HCT116 (cell line): ENCODE data around the gene ZNF214. TPM values are rescaled to one million over a fixed set of nuclear protein-coding genes. Genes with fewer than 3 reads are reported as not detected.

Source experiments
- ATAC-seq: fragments of 200-7000 bp; cut with Tn5 transposase; 2 replicates; pipeline ENCODE4 v1.9.1; 2020; ENCODE audit warnings: mild to moderate bottlenecking, moderate library complexity
- BruUV-seq: library from RNA; stranded (reverse); fragments of 400-500 nt; replicated peaks from 2 replicates; lab custom pipeline; 2021; lab: Mats Ljungman, UMichigan
- CTCF ChIA-PET: fragments of 300-600 bp; sonication (Branson Sonifier 250); formaldehyde crosslinking; loops from one replicate; lab custom pipeline; 2021; ENCODE audit warnings: antibody characterized with exemption; lab: Charles Lee
- POLR2A ChIA-PET: fragments of 300-600, 350-600 bp; sonication (Branson Sonifier 250); formaldehyde crosslinking; loops from one replicate; lab custom pipeline; 2021; ENCODE audit warnings: antibody characterized with exemption; lab: Charles Lee
- RAD21 ChIA-PET, 2 experiments: fragments of 300-600 bp; sonication (Branson Sonifier 250); formaldehyde crosslinking; loops; one replicate each; lab custom pipeline; 2023; ENCODE audit warnings: low total read pairs in 2 of 2; ENCODE audit not compliant: uncharacterized antibody in 2 of 2, unreplicated experiment in 2 of 2, low non-redundant PET in 1 of 2; lab: Charles Lee
- DNase-seq: peaks from one replicate; pipeline ENCODE4 v3.0.0-alpha.2; 2010; ENCODE audit warnings: low read depth, low spot score
- H2AFZ ChIP-seq: fragments of 200-600 bp; shearing (Covaris generic), sonication (generic); 2 replicates; pipeline ENCODE4 v1.6.1; 2017; ENCODE audit warnings: low read depth, mixed run types, mixed read lengths, antibody characterized with exemption, low read length; ENCODE audit not compliant: poor library complexity, severe bottlenecking
- H3K27ac ChIP-seq: 2 replicates; pipeline ENCODE4 v1.5.1; 2012; ENCODE audit warnings: low read depth, low read length
- H3K27me3 ChIP-seq: fragments of 200-600 bp; sonication (generic); 2 replicates; pipeline ENCODE4 v1.6.1; 2016; ENCODE audit warnings: mixed run types, low read length, mixed read lengths; ENCODE audit not compliant: insufficient read depth
- H3K36me3 ChIP-seq, 2 experiments: fragments of 200-500 bp in 1 of 2; fragments of 200-600 bp in 1 of 2; sonication (Bioruptor generic) in 1 of 2; sonication (generic) in 1 of 2; 2 replicates each; pipeline versions ENCODE4 v1.5.1 to v1.6.1; 2014 to 2016; ENCODE audit warnings: low read length in 2 of 2, inconsistent platforms in 1 of 2, mixed read lengths in 1 of 2, mixed run types in 1 of 2; ENCODE audit not compliant: insufficient read depth in 2 of 2, control insufficient read depth in 1 of 2
- H3K4me1 ChIP-seq, 2 experiments: fragments of 200-600 bp in 1 of 2; sonication (generic) in 1 of 2; 2 replicates each; pipeline versions ENCODE4 v1.5.1 to v1.6.1; 2012 to 2017; ENCODE audit warnings: low read length in 2 of 2, inconsistent platforms in 1 of 2, mild to moderate bottlenecking in 1 of 2, mixed read lengths in 1 of 2, mixed run types in 1 of 2, moderate library complexity in 1 of 2; ENCODE audit not compliant: insufficient read depth in 2 of 2, control insufficient read depth in 1 of 2
- H3K4me2 ChIP-seq: fragments of 200-600 bp; sonication (generic); 2 replicates; pipeline ENCODE4 v1.6.1; 2017; ENCODE audit warnings: mixed run types, low read length, mixed read lengths
- H3K4me3 ChIP-seq, 2 experiments: fragments of 200-600 bp in 1 of 2; sonication (generic) in 1 of 2; replicated peaks in 1 of 2; 2 replicates each; pipeline ENCODE4 v1.5.1; 2011 to 2016; ENCODE audit warnings: low read length in 2 of 2, control low read depth in 1 of 2, low read depth in 1 of 2, mild to moderate bottlenecking in 1 of 2, mixed read lengths in 1 of 2, mixed run types in 1 of 2
- H3K79me2 ChIP-seq: fragments of 200-600 bp; sonication (generic); 2 replicates; pipeline ENCODE4 v1.6.1; 2017; ENCODE audit warnings: mild to moderate bottlenecking, mixed run types, low read length, moderate library complexity, mixed read lengths; ENCODE audit not compliant: insufficient read depth
- H3K9ac ChIP-seq: fragments of 200-600 bp; sonication (generic); 2 replicates; pipeline ENCODE4 v1.6.1; 2016; ENCODE audit warnings: low read length, mixed read lengths
- H3K9me2 ChIP-seq: fragments of 200-600 bp; sonication (generic), shearing (Covaris generic); 2 replicates; pipeline ENCODE4 v1.6.1; 2017; ENCODE audit warnings: mixed run types, mild to moderate bottlenecking, moderate library complexity; ENCODE audit not compliant: insufficient read depth
- H3K9me3 ChIP-seq, 2 experiments: fragments of 200-500 bp in 1 of 2; fragments of 200-600 bp in 1 of 2; sonication (Bioruptor generic) in 1 of 2; sonication (generic) in 1 of 2; 2 replicates each; pipeline ENCODE4 v1.6.1; 2014 to 2017; ENCODE audit warnings: low read length in 2 of 2, mixed read lengths in 2 of 2, inconsistent platforms in 1 of 2, low read depth in 1 of 2, mild to moderate bottlenecking in 1 of 2, mixed run types in 1 of 2, moderate library complexity in 1 of 2; ENCODE audit not compliant: control insufficient read depth in 1 of 2, insufficient read depth in 1 of 2
- H4K20me1 ChIP-seq: fragments of 200-600 bp; sonication (generic), shearing (Covaris generic); 2 replicates; pipeline ENCODE4 v1.6.1; 2017; ENCODE audit warnings: mixed run types, mild to moderate bottlenecking, moderate library complexity; ENCODE audit not compliant: insufficient read depth
- CEBPB ChIP-seq: IDR thresholded peaks from 2 replicates; pipeline ENCODE4 v1.6.1; 2012; ENCODE audit warnings: low read depth
- EZH2 ChIP-seq: fragments of 200-600 bp; sonication (generic); IDR thresholded peaks from 2 replicates; pipeline ENCODE4 v1.6.1; 2017; ENCODE audit warnings: antibody characterized with exemption, mixed run types
- FOSL1 ChIP-seq: IDR thresholded peaks from 2 replicates; pipeline ENCODE4 v1.6.1; 2012; ENCODE audit warnings: low read depth
- JUND ChIP-seq: IDR thresholded peaks from 2 replicates; pipeline ENCODE4 v1.6.1; 2012
- POLR2A ChIP-seq: IDR thresholded peaks from 2 replicates; pipeline ENCODE4 v1.7.0; 2011; ENCODE audit warnings: borderline replicate concordance; ENCODE audit not compliant: insufficient read depth, insufficient read length; ENCODE audit errors: extremely low read depth
- POLR2AphosphoS5 ChIP-seq: IDR thresholded peaks from 2 replicates; pipeline ENCODE4 v1.6.1; 2011; ENCODE audit warnings: mild to moderate bottlenecking, low read depth, low read length, moderate library complexity
- RAD21 ChIP-seq: IDR thresholded peaks from 2 replicates; pipeline ENCODE4 v1.6.1; 2012; ENCODE audit warnings: low read depth, mild to moderate bottlenecking
- SIN3A ChIP-seq: IDR thresholded peaks from 2 replicates; pipeline ENCODE4 v1.6.1; 2012; ENCODE audit warnings: low read depth
- SRF ChIP-seq: IDR thresholded peaks from 2 replicates; pipeline ENCODE4 v1.6.1; 2012; ENCODE audit warnings: low read depth
- ZFX ChIP-seq: fragments of 450-650 bp; IDR thresholded peaks from 2 replicates; pipeline ENCODE4 v1.6.1; 2017
- ZNF274 ChIP-seq: fragments of 200-500 bp; sonication (Bioruptor generic); IDR thresholded peaks from 2 replicates; pipeline ENCODE4 v1.6.1; 2014; ENCODE audit warnings: mild to moderate bottlenecking, low read depth, low read length, inconsistent platforms
- intact Hi-C: fragments of 100-400 bp; cut with micrococcal nuclease; formaldehyde crosslinking; loops from 2 replicates; pipeline ENCODE4 v1.10.0; 2022
- total RNA-seq: library from RNA; stranded (reverse); gene quantifications from one replicate; pipeline ENCODE4 v1.2.1, GENCODE V29; 2021; ENCODE audit not compliant: unreplicated experiment
- TF ChIP-seq, protein P1 (sequence below), 3 experiments: fragments of 200-600 bp in 1 of 3; sonication (generic) in 1 of 3; IDR thresholded peaks in 2 of 3; conservative IDR thresholded peaks in 1 of 3; 2 replicates each; pipeline ENCODE4 v1.5.1; 2012 to 2017; ENCODE audit warnings: low read depth in 2 of 3, low read length in 2 of 3, antibody characterized with exemption in 1 of 3, borderline replicate concordance in 1 of 3, control low read depth in 1 of 3, mild to moderate bottlenecking in 1 of 3, mixed read lengths in 1 of 3, mixed run types in 1 of 3, moderate library complexity in 1 of 3; ENCODE audit not compliant: insufficient read depth in 1 of 3
- TF ChIP-seq, protein P2 (sequence below): IDR thresholded peaks from 2 replicates; pipeline ENCODE4 v1.6.1; 2012

ZNF214 gene
- total RNA-seq, 1 experiment from 2014 or later, result 2.1 TPM

DNA sequence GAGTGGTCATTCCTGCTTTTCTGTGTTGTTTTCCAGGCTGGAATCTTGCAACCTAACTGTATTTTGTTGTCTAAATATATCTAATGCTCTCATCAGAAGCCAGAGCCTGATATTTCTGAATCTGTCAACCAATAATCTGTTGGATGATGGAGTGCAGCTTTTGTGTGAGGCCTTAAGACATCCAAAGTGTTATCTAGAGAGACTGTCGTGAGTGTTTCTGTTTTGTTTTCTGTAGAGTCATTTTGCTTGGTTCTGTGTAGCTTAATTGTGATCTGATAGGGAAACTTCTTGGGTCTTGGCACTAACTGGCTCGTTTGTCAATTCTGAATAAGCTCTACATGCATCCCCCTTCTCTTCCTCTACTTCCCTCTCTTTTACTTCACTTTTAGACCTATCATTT is 37.5 kb upstream of the ZNF214 start:
- no peak for TF ChIP-seq POLR2A
- TF ChIP-seq RAD21, result no peak
- TF ChIP-seq, protein P1, sequence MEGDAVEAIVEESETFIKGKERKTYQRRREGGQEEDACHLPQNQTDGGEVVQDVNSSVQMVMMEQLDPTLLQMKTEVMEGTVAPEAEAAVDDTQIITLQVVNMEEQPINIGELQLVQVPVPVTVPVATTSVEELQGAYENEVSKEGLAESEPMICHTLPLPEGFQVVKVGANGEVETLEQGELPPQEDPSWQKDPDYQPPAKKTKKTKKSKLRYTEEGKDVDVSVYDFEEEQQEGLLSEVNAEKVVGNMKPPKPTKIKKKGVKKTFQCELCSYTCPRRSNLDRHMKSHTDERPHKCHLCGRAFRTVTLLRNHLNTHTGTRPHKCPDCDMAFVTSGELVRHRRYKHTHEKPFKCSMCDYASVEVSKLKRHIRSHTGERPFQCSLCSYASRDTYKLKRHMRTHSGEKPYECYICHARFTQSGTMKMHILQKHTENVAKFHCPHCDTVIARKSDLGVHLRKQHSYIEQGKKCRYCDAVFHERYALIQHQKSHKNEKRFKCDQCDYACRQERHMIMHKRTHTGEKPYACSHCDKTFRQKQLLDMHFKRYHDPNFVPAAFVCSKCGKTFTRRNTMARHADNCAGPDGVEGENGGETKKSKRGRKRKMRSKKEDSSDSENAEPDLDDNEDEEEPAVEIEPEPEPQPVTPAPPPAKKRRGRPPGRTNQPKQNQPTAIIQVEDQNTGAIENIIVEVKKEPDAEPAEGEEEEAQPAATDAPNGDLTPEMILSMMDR (IDR thresholded peaks at IDR 0.05 in 2 of 3, conservative IDR thresholded peaks at IDR 0.05 in 1 of 3; ENCODE audit: borderline replicate concordance in 1 of 3, insufficient read depth in 1 of 3, low read depth in 2 of 3, low read length in 2 of 3), result no peak
- no peak for TF ChIP-seq ZFX
- no peak for TF ChIP-seq CEBPB
- TF ChIP-seq EZH2, result no peak
- TF ChIP-seq FOSL1, result no peak
- TF ChIP-seq ZNF274, result no peak
- TF ChIP-seq JUND, result no peak
- TF ChIP-seq, protein P2, sequence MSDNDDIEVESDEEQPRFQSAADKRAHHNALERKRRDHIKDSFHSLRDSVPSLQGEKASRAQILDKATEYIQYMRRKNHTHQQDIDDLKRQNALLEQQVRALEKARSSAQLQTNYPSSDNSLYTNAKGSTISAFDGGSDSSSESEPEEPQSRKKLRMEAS, result no peak
- TF ChIP-seq POLR2AphosphoS5, result no peak
- TF ChIP-seq SIN3A, result no peak
- no peak for TF ChIP-seq SRF
- H3K4me3 ChIP-seq, result no peak overlapping the region
- H3K79me2 ChIP-seq, result no peaks in the 10 kb centered on the region
- RAD21 ChIA-PET, result no interaction called here
- H3K36me3 ChIP-seq, result no peaks in the 10 kb centered on the region
- DNase-seq (no peak), ATAC-seq (no peak)
- intact Hi-C loops, result no loop called here
- H4K20me1 ChIP-seq, result no peaks in the 10 kb centered on the region
- no TSS peak for BruUV-seq
- no peaks in the 10 kb centered on the region for H3K9me2 ChIP-seq
- H2AFZ ChIP-seq, result no peak overlapping the region
- H3K9me3 ChIP-seq, result no peaks in the 10 kb centered on the region
- no peaks in the 10 kb centered on the region; the same call in 1 of the 2 replicates for H3K27me3 ChIP-seq
- H3K9ac ChIP-seq, result no peak overlapping the region
- POLR2A ChIA-PET, result no interaction called here
- H3K4me2 ChIP-seq, result no peak overlapping the region
- no peak overlapping the region for H3K27ac ChIP-seq
- no peaks in the 10 kb centered on the region for H3K4me1 ChIP-seq
- CTCF ChIA-PET, result no interaction called here
